HepG2 (cell line): Measurements from ENCODE around the gene TLE5. TPM values are rescaled to one million over a fixed set of nuclear protein-coding genes. Genes with fewer than 3 reads are reported as not detected.

Source experiments
- ATAC-seq: fragments of 200-7000 bp; cut with Tn5 transposase; 3 replicates; pipeline ENCODE4 v1.9.1; 2020; ENCODE audit warnings: mild to moderate bottlenecking, moderate library complexity
- BruUV-seq: library from RNA; stranded (reverse); fragments of 400-500 nt; replicated peaks from 2 replicates; lab custom pipeline; 2021; lab: Mats Ljungman, UMichigan
- CTCF ChIA-PET: fragments of 300-600 bp; formaldehyde crosslinking; extraction: SDS; loops from one replicate; lab custom pipeline; 2021; ENCODE audit warnings: low total read pairs, inconsistent platforms, low intra/inter-chr PET ratio; lab: Yijun Ruan, JAX
- POLR2A ChIA-PET: fragments of 350-600 bp; sonication (Branson Sonifier 250); formaldehyde crosslinking; loops from one replicate; lab custom pipeline; 2020; ENCODE audit warnings: antibody characterized with exemption, inconsistent platforms; lab: Yijun Ruan, JAX
- DNase-seq: peaks from one replicate; pipeline ENCODE4 v3.0.0-alpha.2; 2015; ENCODE audit warnings: low spot score
- FAIRE-seq: peaks from 3 replicates; lab custom pipeline; 2011; peaks lifted over from hg19 to GRCh38; lab: Jason Lieb, UNC
- H2AFZ ChIP-seq: one replicate; pipeline ENCODE4 v1.6.1; 2011; ENCODE audit warnings: low read length, inconsistent platforms
- H3K27ac ChIP-seq: fragments of 300-600 bp; 3 replicates; pipeline ENCODE4 v1.8.0; 2011; ENCODE audit warnings: mixed run types, mild to moderate bottlenecking, mixed read lengths, low read length, inconsistent platforms; ENCODE audit not compliant: insufficient read depth; ENCODE audit errors: extremely low read length
- H3K27me3 ChIP-seq, 2 experiments: fragments of 200-600 bp in 1 of 2; 2 replicates in 1 of 2; 3 replicates in 1 of 2; pipeline versions ENCODE4 v1.6.0 to v1.8.0; 2011; ENCODE audit warnings: low read length in 2 of 2, mild to moderate bottlenecking in 2 of 2, moderate library complexity in 2 of 2, inconsistent platforms in 1 of 2; ENCODE audit not compliant: insufficient read depth in 2 of 2, control insufficient read depth in 1 of 2
- H3K36me3 ChIP-seq, 2 experiments: fragments of 200-600 bp in 1 of 2; replicated peaks in 1 of 2; 2 replicates in 1 of 2; 3 replicates in 1 of 2; pipeline versions ENCODE4 v1.5.1 to v1.8.0; 2011; ENCODE audit warnings: low read length in 2 of 2, inconsistent platforms in 1 of 2; ENCODE audit not compliant: insufficient read depth in 2 of 2, control insufficient read depth in 1 of 2
- H3K4me1 ChIP-seq: 2 replicates; pipeline ENCODE4 v1.5.1; 2012; ENCODE audit warnings: low read length, inconsistent platforms; ENCODE audit not compliant: insufficient read depth
- H3K4me2 ChIP-seq: 2 replicates; pipeline ENCODE4 v1.6.0; 2011; ENCODE audit warnings: low read depth, low read length, inconsistent platforms
- H3K4me3 ChIP-seq, 3 experiments: fragments of 200-600 bp in 1 of 3; sonication (generic), shearing (Covaris generic) in 1 of 3; replicated peaks in 1 of 3; 2 replicates each; pipeline ENCODE4 v1.5.1; 2011 to 2016; ENCODE audit warnings: low read length in 3 of 3, inconsistent platforms in 2 of 3, low read depth in 2 of 3, mild to moderate bottlenecking in 2 of 3, control low read depth in 1 of 3, mixed read lengths in 1 of 3; ENCODE audit not compliant: insufficient read depth in 1 of 3
- H3K79me2 ChIP-seq: one replicate; pipeline ENCODE4 v1.6.1; 2011; ENCODE audit warnings: low read length, inconsistent platforms; ENCODE audit not compliant: insufficient read depth
- H3K9ac ChIP-seq: 2 replicates; pipeline ENCODE4 v1.6.0; 2011; ENCODE audit warnings: mild to moderate bottlenecking, low read depth, low read length, inconsistent platforms; ENCODE audit not compliant: insufficient read depth
- H3K9me3 ChIP-seq: 2 replicates; pipeline ENCODE4 v1.5.1; 2012; ENCODE audit warnings: mild to moderate bottlenecking, low read length
- H4K20me1 ChIP-seq: 2 replicates; pipeline ENCODE4 v1.6.0; 2011; ENCODE audit warnings: inconsistent platforms, mild to moderate bottlenecking, low read length, moderate library complexity; ENCODE audit not compliant: insufficient read depth
- NFIB ChIP-seq: sonication (generic); formaldehyde crosslinking; IDR thresholded peaks from 2 replicates; pipeline ENCODE4 v1.9.0; 2021; ENCODE audit warnings: missing genetic modification reagents, mild to moderate bottlenecking, borderline replicate concordance
- PLRG1 ChIP-seq: fragments of 450-650 bp; conservative IDR thresholded peaks from 2 replicates; pipeline ENCODE4 v1.6.1; 2016
- POLR2G ChIP-seq: fragments of 200-400 bp; formaldehyde crosslinking; IDR thresholded peaks from 2 replicates; pipeline ENCODE4 v1.6.1; 2018; ENCODE audit warnings: mild to moderate bottlenecking, low read depth, low read length, moderate library complexity
- ZKSCAN8 ChIP-seq: IDR thresholded peaks from 2 replicates; pipeline ENCODE4 v1.6.1; 2016; ENCODE audit warnings: borderline replicate concordance, missing genetic modification reagents, missing compliant biosample characterization
- ZNF768 ChIP-seq: sonication (generic); formaldehyde crosslinking; IDR thresholded peaks from 2 replicates; pipeline ENCODE4 v1.4.0; 2020; ENCODE audit warnings: missing genetic modification reagents
- WGBS: methylation state at CpG from one replicate; pipeline ENCODE4 v1.1.6; 2017; ENCODE audit warnings: low lambda C conversion rate; 5-methylcytosine and 5-hydroxymethylcytosine counted together
- in situ Hi-C: cut with HindIII; loops from 2 replicates; pipeline ENCODE4 v1.10.0; 2017; ENCODE audit warnings: low pct_unique_long_range_greater_than_20kb; ENCODE audit not compliant: extremely low pct_ligation_motif_present
- intact Hi-C: fragments of 100-400 bp; cut with micrococcal nuclease; formaldehyde crosslinking; loops from one replicate; pipeline ENCODE4 v1.10.0; 2022; ENCODE audit not compliant: unreplicated experiment
- polyA plus RNA-seq, 8 experiments: library from polyadenylated mRNA; depleted of rRNA in 3 of 8; stranded (reverse) in 7 of 8; unstranded in 1 of 8; fragments of >200 nt; fragmentation: Illumina TruSeq in 4 of 8; extraction: Trizol in 4 of 8; gene quantifications; 2 replicates each; pipeline versions ENCODE4 v1.2.1 to v1.2.3, GENCODE V29; 2011 to 2016; ENCODE audit warnings: low read depth in 4 of 8, missing spikeins in 1 of 8, mixed read lengths in 1 of 8; ENCODE audit not compliant: insufficient read depth in 1 of 8
- total RNA-seq, 5 experiments: library from RNA; depleted of rRNA; stranded (reverse); fragments of >200 nt; fragmentation: Illumina TruSeq; extraction: Trizol; gene quantifications; 2 replicates each; pipeline ENCODE4 v1.2.3, GENCODE V29; 2016; ENCODE audit warnings: low read depth in 1 of 5

TLE5 gene
- total and polyA plus RNA-seq, 2 of the 13 experiments (the other 11 are each of a cell fraction or from before 2014, with no cell fraction given), result 62.8 to 189 TPM

GRCh38 chr19:3058821-3059314 is 3.4 kb downstream of the TLE5 start:
- BruUV-seq, result TSS peak; percentile 33
- no peak overlapping the region for H2AFZ ChIP-seq
- no peaks in the 10 kb centered on the region for H3K27me3 ChIP-seq
- H3K36me3 ChIP-seq, result peaks cover 12 to 45% of the 10 kb centered on the region in 2 experiments
- POLR2A ChIA-PET, result interaction anchor here (2.2 kb wide), 1 partner anchor 23 kb away, joined by 9 read pairs; no protein-coding TSS in a partner anchor
- intact Hi-C loops (no loop called here), in situ Hi-C loops (no loop called here)
- no peaks in the 10 kb centered on the region for H4K20me1 ChIP-seq
- peaks cover 5% of the 10 kb centered on the region for H3K79me2 ChIP-seq
- H3K27ac ChIP-seq, result no peak overlapping the region
- no peak overlapping the region for H3K4me3 ChIP-seq
- 0 out of 2 replicates have a peak, but pooled peaks have one; percentile 46 for TF ChIP-seq ZKSCAN8 (CRISPR knock-in tag)
- no peak for TF ChIP-seq NFIB (CRISPR knock-in tag)
- no peak for TF ChIP-seq POLR2G
- TF ChIP-seq ZNF768 (CRISPR knock-in tag), result peak; percentile 89
- DNase-seq (no peak), ATAC-seq (no peak), FAIRE-seq (no peak)
- WGBS, result 96% methylated on average over 10 of the region's 10 CpGs
- H3K4me2 ChIP-seq, result no peak overlapping the region
- H3K9ac ChIP-seq, result no peak overlapping the region
- CTCF ChIA-PET, result no interaction called here
- H3K9me3 ChIP-seq, result no peaks in the 10 kb centered on the region
- peaks cover 21% of the 10 kb centered on the region for H3K4me1 ChIP-seq

GRCh38 chr19:3058009-3058820 is 4.1 kb downstream of the TLE5 start:
- H3K36me3 ChIP-seq, result peaks cover 12 to 49% of the 10 kb centered on the region in 2 experiments
- no peaks in the 10 kb centered on the region for H3K27me3 ChIP-seq
- TF ChIP-seq ZNF768 (CRISPR knock-in tag) (peak; percentile 97), PLRG1 (no peak)
- intact Hi-C loops, result no loop called here
- WGBS, result 93% methylated on average over 19 of the region's 20 CpGs
- ChIA-PET CTCF (no interaction called here), POLR2A (no interaction called here)
- no peak overlapping the region for H3K27ac ChIP-seq
- no peak for ATAC-seq
- peaks cover 5% of the 10 kb centered on the region for H3K79me2 ChIP-seq
- DNase-seq, result no peak
- H3K9ac ChIP-seq, result no peak overlapping the region
- BruUV-seq, result no TSS peak
- H3K9me3 ChIP-seq, result no peaks in the 10 kb centered on the region
- no peak overlapping the region for H3K4me3 ChIP-seq
- no peak overlapping the region for H2AFZ ChIP-seq
- H3K4me2 ChIP-seq, result no peak overlapping the region
- H4K20me1 ChIP-seq, result no peaks in the 10 kb centered on the region
- FAIRE-seq, result no peak
- in situ Hi-C loops, result no loop called here
- peaks cover 15% of the 10 kb centered on the region for H3K4me1 ChIP-seq
